Measurements from ENCODE around the gene SPIRE1.
A peak's percentile ranks its signal among the peaks of the same experiment; 100 is the strongest.
"Not testable (repeated sequence)": the region's sequence is repeated elsewhere in the genome, so short reads cannot be mapped to it uniquely, and the experiment has no call there.

SPIRE1 gene

DNA sequence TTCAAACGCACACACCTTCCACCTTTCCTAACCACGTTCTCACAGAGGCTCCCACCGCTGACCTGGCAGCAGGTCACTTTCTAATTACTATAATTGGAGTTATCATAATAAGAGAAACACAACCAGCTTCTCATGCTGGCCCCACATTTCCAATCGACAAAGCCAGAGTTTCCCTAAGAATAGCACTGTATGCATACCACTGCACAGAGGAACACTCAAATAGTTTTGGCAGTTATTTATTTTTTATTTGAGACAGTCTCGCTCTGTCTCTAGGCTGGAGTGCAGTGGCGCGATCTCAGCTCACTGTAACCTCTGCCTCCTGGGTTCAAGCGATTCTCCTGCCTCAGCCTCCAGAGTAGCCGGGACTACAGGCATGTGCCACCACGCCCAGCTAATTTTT lies 176.0 kb downstream of the SPIRE1 start:
- not testable (repeated sequence) for DNase-seq

DNA sequence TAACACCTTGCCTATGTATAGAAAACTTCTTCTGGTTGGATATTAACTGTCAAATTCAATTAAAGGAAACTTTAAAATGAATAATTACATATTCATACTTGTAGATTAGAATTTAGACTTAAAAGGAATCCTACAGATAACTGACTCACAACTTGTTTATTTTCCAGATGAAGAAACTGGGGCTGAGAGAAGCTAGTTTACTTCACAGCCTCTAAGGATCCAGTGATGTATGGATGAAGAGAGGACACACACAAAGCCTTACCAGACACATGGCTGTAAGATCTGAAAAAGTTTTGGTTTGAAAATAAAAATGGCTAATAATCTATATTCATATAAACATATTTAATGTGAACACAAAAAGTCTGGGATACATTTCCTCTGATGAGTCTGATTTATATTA lies 177.9 kb downstream of the SPIRE1 start:
- no peak for DNase-seq

DNA sequence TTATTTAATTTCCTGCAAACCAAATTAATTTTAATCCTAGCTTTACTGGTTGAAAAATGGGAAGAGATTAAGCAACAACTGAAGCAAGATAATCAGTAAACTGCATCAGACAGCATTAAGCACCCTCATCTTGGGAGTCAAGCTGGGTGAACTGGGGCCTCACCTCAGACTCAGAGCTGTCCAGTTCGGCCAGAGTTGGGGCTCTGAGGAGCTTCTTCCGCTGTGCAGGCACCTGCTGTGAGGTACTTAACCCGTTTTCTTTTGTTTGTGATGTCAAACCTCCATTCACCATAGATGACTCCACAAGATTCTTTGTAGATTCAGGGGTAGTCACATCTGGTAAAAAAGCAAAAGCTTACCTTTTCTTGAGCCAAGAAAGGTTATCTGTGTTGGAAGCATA lies 178.4 kb downstream of the SPIRE1 start:
- DNase-seq = no peak

DNA sequence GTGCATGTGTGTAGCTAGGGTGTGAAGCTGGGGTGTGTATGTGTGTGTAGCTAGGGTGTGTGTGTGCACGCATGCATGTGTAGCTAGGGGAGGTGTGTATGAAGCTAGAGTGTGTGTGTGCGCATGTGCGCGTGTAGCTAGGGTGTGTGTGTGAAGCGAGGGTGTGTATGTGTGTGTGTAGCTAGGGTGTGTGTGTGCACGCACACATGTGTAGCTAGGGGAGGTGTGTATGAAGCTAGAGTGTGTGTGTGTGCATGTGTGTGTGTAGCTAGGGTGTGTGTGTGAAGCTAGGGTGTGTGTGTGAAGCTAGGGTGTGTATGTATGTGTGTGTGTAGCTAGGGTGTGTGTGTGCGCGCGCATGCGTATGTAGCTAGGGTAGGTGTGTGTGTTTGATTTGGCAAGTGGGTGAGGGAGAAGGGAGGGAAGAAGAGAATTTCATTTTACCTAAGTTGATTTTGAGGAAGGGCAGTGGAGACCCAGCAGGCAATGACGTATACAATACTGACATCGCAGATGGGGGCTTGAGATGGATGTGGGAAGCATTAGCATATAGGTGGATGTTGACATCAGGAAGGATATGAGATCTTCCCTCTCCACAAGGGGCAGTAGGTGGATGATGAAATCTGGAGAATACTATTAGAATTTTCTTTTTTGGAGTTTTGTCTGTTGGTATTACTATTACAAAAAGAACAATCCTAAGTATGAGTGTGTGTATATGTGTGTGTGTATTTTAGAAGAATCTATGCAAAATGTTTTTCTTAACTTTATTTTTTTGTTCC lies 179.4 kb downstream of the SPIRE1 start:
- DNase-seq = no peak

DNA sequence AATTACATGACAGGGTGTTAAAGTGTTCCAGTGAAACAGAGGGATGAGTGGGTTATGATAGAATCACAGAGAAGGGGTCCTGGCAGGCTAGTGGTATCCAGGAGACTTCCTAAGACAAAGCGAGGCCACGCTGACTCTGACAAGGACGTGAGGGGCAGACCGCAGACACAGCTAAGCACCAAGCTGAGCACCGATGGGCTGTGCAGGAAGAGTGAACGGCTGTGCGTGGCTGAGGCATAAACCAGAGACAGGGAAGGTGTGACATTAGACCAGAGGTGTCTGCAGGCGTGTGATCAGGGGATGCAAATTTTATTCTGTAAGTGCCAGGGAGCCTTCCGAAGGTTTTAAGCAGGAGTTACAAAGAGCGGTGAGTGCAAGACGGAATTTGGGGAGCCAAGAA lies 180.3 kb downstream of the SPIRE1 start:
- DNase-seq = no peak

DNA sequence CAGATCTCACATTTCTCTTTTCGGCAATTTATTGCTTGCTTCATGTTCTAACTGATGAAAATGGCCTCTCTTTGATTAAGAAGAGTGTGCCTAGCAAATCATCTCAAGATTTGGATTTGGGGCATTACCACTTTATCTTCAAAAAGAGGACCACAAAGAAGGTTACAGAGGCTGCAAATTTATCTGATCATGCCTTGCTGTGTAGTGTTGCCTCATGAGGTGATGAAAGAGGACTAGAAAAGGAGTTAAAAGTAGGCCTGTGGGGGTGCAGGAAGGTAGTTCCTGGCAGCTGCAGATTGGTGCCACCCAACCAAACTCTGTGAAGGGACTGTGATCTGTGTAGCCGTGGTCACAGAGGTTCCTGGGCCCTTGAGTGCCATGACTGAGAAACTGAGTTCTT lies 181.0 kb downstream of the SPIRE1 start:
- no peak for DNase-seq

DNA sequence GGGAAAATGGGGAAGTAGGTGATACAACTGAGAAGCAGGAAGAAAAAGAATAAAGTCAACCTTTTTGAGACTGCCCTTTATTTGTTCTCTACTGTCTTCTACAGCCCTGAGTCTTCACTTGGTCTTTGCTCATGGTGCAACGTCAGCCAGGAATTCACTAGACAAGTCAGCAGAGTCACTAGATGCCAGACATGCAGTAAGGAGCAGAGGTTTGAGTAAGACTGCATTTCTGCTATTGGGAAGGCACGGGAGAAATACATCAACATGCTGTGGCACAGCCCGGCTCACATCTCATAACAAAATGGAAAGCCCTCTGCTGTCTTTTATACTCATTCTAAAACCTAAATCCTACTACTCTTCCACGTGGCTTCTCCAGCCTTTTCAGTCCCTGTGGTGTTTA lies 183.0 kb downstream of the SPIRE1 start:
- DNase-seq = no peak

DNA sequence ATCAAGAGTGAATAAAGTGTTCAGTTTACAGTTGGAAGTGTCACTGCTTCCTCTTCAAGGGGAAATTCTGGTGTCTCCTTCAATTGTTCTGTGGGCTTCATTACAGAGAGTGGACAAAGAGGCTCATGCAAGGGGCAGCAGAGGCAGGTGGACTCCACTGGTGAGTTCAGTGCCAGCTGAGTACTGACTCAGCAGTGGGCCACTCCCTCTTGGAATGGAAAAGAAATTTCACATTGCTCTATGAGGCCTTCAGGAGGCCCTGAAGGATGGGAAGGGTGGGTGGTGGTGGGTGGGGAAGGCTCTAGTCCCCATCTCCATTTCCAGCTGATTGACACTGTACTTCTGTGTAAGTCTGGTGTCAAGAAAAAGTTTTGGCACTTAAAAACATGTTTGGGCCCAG lies 183.8 kb downstream of the SPIRE1 start:
- DNase-seq = no peak

DNA sequence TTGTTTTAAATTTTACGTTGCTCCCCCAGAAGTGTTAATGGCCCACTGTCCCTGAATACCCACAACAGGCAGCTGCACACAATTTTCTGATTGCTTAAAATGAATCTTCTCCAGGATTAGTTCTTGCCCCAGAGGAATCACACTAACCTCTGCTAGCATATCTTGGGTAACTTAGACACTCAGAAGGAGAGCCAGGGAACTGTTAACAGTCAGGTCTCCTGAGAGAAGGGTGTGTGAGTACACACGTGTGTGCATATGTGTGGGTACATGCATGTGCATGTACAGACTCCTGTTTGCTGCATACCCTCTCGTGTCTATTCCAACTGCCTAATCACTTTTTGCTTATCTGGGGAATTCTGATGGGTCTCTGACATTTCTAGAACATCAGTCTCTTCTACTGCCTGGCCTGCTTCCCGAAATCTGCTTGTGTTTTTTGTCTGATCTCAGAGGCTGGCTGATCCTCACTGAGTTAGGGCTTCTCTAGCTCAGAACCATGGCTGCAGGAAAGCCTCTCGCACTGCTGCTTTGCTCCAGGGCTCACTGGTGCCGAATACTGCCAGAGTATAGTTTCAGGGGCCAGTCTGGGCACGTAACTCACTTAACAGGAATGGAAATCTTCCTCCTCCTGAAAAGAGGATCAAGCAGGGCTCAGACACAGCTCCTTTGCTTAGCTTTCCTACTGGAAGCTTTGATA lies 187.4 kb downstream of the SPIRE1 start:
- DNase-seq = peak in 1 of 14 donors; percentile 6

DNA sequence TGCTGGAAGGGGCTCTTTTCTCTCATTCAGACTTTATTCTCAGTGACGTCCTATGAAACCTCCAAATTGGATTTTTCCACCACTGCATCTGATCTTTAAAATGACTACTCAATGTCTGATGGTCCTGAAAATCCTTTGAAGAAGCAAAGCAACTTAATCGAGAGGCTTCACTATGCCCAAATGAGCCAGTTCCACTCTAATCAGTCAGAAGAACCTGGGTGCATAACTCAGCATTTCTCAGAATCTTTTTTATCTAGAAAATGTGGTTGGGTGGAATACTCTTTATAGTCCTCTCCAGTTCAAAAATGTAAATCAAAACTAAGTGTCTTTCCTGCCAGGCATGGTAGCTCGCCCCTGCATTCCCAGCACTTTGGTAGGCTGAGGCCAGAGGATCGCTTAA lies 189.5 kb downstream of the SPIRE1 start:
- no peak for DNase-seq

DNA sequence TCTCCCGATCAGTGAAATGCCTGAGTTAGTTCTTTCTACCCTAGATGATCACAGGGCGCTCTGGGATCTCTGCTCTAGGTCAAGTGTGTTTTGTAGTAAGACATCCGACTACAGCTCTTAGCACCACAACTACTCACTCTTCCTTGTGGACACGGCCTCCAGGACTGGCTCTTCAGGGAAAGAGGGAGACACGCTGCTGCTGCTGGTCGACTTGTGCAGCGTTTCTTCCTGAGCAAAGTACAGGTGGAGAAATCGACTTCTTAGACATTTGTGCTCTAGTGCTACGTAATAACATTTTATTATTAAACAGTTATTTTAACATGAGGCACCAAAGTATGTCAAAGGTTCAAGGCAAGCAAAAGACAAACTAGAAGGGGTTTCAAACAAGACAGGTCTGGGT lies 193.2 kb downstream of the SPIRE1 start:
- no peak for DNase-seq

DNA sequence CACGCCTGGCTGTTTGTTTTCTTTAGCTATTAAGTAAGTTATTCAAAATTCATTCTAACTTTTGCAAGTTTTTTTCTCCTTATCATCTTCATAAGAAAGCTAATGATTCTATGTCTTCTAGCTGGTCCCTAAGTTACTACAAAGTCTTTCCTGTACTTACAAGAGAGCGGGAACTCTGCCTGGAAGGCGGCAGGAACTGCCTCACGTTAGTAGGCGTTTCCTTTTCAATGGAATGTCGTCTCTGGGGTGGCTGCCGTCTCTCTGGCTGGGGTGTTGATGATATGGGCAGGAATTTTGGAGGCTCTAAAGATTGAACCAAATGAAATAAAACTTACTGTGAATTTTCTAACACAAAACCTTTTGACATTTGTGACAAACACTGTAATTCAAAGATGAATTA lies 194.7 kb downstream of the SPIRE1 start:
- DNase-seq = no peak

DNA sequence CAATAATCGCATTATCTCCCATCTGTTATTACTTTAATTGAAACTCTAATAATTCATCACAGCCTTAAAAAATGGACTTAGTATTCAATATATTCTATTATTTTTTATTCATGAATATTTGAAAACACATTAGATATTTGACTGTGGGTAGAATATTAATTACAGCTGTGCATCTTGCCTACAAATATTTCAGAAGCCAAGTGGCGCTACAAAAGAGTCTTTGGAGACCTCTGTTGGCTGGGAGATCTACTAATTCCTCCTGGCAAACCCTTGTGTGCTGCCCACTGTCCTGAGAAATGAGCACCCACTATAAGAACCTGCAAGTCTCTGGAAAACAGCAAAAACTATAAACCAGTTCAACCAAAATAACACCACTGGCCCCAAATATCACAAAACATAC lies 195.7 kb downstream of the SPIRE1 start:
- DNase-seq = no peak

DNA sequence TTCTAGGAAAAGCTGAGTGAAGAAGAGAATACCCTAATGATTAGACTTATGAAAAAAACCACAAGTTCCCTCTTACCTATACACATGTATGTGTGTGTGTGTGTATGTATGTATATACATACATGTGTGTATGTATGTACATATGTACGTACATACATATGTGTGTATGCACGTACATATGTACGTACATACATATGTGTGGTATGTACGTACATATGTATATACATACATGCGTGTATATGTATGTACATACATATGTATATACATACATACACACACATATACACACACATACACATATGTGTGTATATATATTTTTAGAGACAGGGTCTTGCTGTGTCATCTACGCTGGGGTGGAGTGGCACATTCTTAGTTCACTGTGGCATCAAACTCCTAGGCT lies 196.6 kb downstream of the SPIRE1 start:
- DNase-seq = no peak

DNA sequence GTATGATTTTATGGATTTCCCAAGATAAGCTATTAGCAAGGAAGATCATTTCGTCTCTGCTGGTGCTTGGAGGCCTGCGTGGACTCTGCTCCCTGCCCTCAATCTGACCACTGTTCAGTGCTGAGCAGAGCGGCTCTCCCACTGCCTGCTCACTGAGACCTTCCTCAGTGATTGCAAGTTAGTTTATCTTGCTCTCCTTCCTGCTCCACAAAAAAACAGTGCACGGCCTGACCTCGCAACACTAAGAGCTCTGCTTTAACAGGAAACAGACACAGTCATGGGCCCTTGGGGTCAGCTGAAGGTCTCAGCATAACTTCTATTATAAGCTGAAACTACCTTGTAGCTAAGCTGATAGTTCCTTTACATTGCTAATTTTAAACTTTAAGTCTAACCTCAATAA lies 197.0 kb downstream of the SPIRE1 start:
- DNase-seq = no peak

DNA sequence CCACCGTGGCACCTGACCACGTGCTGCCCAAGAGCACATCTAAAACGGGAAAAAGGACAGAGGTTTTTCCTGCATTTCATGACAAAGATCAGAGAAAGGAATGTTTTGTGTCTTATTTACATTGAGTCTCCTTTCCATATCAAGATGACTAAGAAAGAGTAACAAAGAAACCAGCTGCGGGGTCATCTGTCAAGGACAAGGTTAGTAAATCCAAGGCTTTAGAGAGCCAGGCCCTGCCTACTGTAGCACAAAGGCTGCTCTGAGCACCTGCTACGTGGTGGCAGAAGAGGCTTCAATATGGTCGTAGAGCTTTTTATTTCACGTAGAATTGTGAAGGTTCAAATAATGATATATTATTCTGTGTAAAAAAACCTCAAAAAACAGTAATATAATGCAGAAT lies 199.1 kb downstream of the SPIRE1 start:
- no peak for DNase-seq

DNA sequence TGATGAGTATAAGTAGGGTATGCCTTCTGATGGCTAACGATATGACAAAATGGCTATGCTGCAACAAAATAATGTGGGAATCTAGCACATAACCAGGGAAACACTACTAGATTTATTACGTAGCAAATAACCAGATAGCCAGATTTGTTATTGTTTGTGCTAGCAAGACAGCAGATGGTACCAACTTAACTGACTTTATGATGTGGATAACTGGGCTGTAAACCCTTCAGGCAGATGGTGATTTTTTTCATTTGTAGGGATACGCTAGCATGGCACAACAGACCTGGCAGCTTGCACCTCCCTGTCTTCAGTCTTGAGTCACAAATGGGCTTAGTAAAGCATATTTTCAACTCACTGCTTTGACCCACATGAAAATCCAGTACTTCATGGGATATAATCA lies 201.5 kb downstream of the SPIRE1 start:
- no peak for DNase-seq

DNA sequence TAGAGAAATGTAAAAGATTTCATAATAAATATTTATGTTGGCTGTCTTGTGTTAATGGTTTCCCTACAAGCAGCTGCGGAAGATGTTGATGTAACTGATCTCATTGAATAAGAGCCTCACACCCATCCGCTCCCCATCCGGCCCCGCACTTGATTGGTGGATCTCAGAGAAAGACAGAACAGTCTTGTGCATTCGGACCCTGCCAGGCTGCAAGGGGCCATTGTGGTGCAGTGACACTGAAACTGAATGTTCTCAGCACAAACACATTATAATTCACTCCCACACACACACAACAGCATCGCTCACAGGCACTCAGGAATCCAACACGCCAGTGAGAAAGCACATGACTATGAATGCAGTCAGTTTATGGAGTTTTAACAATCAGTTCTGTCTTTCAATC lies 202.4 kb downstream of the SPIRE1 start:
- DNase-seq = peak in 13 of 14 donors; percentile 44 to 92 (median 79)

DNA sequence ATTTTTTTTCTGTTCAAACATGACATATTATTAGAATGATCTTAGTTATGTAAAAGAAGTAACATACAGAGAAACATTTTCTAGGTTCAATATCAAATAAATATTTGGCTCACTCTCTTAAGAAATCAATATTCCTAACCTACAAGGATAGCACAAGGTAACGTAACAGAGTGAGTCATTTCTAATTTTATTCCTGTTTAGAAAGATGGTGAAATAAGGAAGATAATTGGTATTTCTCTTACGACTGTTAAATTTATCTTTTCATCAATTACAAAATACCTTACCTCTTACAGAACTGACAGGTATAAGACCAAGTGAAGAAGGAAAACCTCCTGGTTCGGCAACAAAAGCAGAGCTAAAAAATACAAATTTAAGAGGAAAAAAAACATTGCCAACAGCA lies 205.1 kb downstream of the SPIRE1 start:
- DNase-seq = no peak

DNA sequence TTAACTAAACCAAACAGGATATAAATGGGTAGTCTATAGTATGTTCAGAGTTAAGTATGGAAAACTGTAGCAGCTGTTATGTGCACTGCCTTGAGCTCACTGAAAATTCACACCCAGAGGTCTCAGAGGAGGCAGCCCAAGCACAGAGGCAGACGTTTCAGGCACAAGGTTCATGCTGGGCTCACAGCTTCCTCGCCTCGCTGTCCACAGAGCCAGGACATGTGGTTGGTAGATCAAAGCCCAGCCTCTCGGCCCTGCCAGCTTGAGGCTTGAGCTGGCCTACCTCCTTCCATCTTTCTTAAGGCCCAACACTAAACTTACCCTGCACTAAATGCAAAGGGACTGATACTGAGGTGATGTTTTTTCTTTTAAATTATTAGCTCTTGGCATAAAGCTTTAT lies 206.5 kb downstream of the SPIRE1 start:
- no peak for DNase-seq

DNA sequence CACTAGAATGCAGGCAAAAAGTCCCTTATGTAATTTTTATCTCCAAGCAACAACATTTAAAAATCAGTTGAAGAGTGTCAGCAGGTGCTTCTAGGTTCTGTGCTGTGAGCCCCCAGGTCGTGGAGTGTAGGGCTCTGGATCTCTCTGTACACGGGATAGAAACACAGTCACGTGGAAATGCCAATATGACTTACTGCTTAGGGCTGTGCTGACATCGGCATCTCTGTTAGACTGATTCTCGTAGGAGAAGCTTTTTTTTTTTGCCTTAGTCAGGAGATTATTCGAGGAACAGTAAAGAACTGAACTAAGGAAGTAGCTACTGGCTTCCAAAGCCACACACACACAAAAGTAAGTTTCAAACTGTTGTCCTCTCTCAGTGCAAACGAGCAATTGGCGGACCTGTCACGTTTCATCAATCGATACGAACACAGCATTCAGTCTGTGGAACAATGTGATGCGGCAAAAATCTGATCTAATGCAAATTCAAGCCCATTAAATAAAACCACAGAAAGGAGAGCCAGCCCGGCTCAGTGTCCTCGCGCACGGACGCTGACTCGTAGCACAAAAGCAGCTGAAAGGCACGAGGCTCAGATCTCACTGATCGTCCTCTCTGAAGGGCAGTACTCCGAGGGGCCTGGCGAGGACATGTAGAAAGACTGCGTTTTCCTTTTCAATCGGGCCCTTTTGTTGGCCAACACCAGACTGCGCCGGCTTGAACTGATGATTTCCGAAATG lies 208.7 kb downstream of the SPIRE1 start:
- DNase-seq = peak in 1 of 14 donors; percentile 41

DNA sequence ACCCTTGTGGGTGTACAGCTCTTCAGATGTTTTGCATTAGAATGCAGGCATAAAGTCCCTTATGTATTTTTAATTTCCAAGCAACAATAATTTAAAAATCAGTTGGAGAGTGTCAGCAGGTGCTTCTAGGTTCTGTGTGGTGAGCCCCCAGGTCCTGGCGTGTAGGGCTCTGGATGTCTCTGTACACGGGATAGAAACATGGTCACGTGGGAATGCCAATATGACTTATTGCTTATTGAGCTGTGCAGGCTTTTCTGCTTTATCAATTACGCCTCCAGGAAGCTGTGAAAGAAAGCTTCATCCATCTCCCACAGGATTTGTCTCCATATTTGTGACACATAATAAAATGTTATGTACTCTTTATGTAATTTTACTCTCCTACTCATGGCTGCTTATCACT lies 212.4 kb downstream of the SPIRE1 start:
- DNase-seq = no peak

DNA sequence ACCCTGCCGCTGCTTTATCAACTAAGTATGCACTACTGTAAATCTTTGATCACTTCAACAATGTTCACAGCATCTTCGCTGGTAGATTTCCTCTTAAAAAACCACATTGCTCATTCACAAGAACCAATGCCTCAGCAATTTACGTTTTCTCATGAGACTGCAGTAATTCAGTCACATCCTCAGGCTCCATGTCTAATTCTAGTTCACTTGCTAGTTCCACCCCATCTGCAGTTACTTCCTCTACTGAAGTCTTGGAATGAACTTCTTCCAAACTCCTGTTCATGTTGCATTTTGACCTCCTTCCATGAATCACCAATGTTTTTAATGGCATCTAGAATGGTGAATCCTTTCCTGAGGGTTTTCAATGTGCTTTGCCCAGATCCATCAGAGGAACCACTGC lies 214.4 kb downstream of the SPIRE1 start:
- DNase-seq = no peak

DNA sequence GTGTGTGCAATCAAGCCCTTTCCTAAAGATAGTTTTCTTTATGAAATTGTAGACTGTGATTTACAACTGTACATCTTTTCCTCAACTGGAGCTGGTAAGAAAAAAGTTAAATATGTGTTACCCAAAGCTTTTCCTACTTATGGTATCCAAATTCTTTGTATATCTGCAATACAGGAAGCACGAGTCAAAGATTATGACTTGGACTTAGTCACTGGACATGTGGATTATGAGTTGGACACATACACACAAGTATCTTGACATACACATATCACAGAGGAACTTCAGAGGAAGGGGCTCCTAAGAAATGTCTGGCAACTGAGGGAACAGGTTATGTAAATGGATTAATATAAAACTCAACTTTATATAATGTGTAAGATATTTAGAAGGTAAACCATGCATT lies 215.0 kb downstream of the SPIRE1 start:
- DNase-seq = no peak

All from C1 segment of cervical spinal cord (tissue), 14 donors.